Neural progenitor cell (in vitro differentiated cells): ENCODE results near the gene MAIP1.

ENCODE experiments used
- EZH2 ChIP-seq: fragments of 200-600 bp; sonication (generic); IDR thresholded peaks from 2 replicates; pipeline ENCODE4 v1.6.1; 2017; ENCODE audit warnings: antibody characterized with exemption, mild to moderate bottlenecking, moderate library complexity
- TF ChIP-seq, protein P1 (sequence below): fragments of 200-600 bp; sonication (generic); IDR thresholded peaks from 2 replicates; pipeline ENCODE4 v1.5.1; 2017; ENCODE audit warnings: antibody characterized with exemption, mild to moderate bottlenecking

- TF ChIP-seq, protein P1, sequence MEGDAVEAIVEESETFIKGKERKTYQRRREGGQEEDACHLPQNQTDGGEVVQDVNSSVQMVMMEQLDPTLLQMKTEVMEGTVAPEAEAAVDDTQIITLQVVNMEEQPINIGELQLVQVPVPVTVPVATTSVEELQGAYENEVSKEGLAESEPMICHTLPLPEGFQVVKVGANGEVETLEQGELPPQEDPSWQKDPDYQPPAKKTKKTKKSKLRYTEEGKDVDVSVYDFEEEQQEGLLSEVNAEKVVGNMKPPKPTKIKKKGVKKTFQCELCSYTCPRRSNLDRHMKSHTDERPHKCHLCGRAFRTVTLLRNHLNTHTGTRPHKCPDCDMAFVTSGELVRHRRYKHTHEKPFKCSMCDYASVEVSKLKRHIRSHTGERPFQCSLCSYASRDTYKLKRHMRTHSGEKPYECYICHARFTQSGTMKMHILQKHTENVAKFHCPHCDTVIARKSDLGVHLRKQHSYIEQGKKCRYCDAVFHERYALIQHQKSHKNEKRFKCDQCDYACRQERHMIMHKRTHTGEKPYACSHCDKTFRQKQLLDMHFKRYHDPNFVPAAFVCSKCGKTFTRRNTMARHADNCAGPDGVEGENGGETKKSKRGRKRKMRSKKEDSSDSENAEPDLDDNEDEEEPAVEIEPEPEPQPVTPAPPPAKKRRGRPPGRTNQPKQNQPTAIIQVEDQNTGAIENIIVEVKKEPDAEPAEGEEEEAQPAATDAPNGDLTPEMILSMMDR = no peak
- TF ChIP-seq EZH2 = no peak
Observed at GRCh38 chr2:199994371-199994770, 39.0 kb downstream of the MAIP1 start.
